HG03060 (cell line): ENCODE data around the gene TAS1R1.

Source experiments
- ATAC-seq: cut with Tn5 transposase; IDR thresholded peaks from one replicate; pipeline ENCODE4 v1.9.1; 2021; ENCODE audit warnings: low read depth, moderate number of reproducible peaks; ENCODE audit not compliant: unreplicated experiment

TAS1R1 gene

GRCh38 chr1:6627031-6627430 is 71.9 kb downstream of the TAS1R1 start:
- no peak for ATAC-seq

DNA sequence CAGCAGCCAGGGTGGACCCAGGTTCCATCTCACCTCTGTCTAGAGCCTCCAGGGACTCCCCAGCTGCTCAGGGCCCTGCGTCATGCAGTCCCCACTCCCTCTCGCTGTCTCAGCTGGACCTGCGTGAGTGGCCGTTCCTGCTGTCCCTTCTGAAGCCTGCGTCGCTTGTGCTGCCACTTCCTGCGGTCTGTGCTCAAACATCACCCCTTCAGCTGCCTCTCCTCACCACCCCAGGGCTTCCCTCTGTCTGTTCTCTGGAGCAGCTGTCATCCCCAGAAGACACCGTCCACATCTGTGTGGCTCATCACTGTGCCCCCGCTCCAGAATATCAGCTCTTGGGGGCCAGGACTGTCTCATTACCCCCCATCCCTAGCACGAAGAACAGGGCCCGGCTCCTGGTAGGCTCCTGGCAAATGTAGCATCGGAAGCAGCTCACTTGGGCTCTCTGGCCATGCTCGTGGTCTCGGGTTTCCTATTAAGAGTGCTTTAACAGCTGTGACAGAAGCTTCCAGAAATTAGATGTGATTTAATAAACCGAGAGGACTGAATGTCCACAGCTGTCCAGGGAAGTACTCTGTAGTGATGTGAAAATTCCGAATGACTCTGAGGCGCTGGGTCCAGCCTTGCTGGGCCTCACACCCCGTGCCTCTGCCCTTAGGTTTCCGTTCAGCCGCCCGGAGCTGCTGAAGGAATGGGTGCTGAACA is 72.9 kb downstream of the TAS1R1 start:
- ATAC-seq = no peak

GRCh38 chr1:6628971-6629479 is 73.9 kb downstream of the TAS1R1 start:
- ATAC-seq = no peak
